ENCODE data around the gene SLC30A3.

The SLC30A3 gene

GRCh38 chr2:27220091-27220490 lies 42.8 kb downstream of the SLC30A3 start:
- Histone ChIP-seq H3K27me3 (no peaks in the 10 kb centered on the region), H3K36me3 (peaks cover 53 to 87% (median 70%) of the 10 kb centered on the region in 11 experiments), H3K4me3 (no peak overlapping the region), H4K20me1 (peaks cover 0 to 9% (median 0%) of the 10 kb centered on the region in 11 experiments; a peak in 1 of 22 replicates), H3K4me1 (peaks cover 15 to 29% (median 21%) of the 10 kb centered on the region in 10 experiments), H3K4me2 (no peak overlapping the region), H3K9me3 (replicated peaks in 1 of 11) (no peaks in the 10 kb centered on the region), H3K27ac (no peak overlapping the region), H3K9ac (no peak overlapping the region)
- TF ChIP-seq Cebpa-rat (IDR thresholded peaks at IDR 0.05) = no peak

DNA sequence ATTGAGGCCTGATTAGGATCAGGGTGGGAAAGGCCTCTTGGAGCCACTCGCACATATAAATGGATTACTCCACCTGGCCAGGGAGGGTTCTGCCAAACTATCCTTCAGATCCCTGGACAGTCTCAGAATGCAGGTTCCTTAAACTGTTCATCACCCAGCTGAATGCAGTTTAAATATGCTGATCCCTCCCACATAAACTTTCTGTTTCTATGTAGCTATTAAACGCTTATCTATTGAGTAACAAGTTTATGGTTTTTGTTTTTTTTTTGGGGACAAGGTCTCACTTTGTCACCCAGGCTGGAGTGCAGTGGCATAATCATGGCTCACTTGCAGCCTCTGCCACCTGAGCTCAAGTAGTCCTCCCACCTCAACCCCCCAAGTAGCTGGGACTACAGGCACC lies 43.8 kb downstream of the SLC30A3 start:
- peak overlapping the region; percentile 86 to 98 (median 93); a peak in 18 of 22 replicates for H3K4me2 ChIP-seq
- no peaks in the 10 kb centered on the region for H3K9me3 ChIP-seq (replicated peaks in 1 of 11)
- no peak overlapping the region for H3K27ac ChIP-seq
- peaks cover 0 to 6% (median 0%) of the 10 kb centered on the region in 11 experiments; a peak in 1 of 22 replicates for H4K20me1 ChIP-seq
- peaks cover 48 to 82% (median 63%) of the 10 kb centered on the region in 11 experiments for H3K36me3 ChIP-seq
- TF ChIP-seq Cebpa-rat (IDR thresholded peaks at IDR 0.05) = no peak
- peak overlapping the region in 2 of 11 experiments; percentile 81 to 89; a peak in 3 of 22 replicates for H3K9ac ChIP-seq
- H3K4me3 ChIP-seq = peak overlapping the region in 1 of 10 experiments; percentile 72; a peak in 1 of 20 replicates
- H3K4me1 ChIP-seq = peaks cover 15 to 29% (median 21%) of the 10 kb centered on the region in 10 experiments
- H3K27me3 ChIP-seq = no peaks in the 10 kb centered on the region

- Histone ChIP-seq H4K20me1 (peaks cover 0 to 2% (median 0%) of the 10 kb centered on the region in 11 experiments; a peak in 1 of 22 replicates), H3K27ac (peak overlapping the region in 3 of 11 experiments; percentile 92 to 94 (median 94); a peak in 3 of 22 replicates), H3K4me2 (peak overlapping the region; percentile 86 to 98 (median 93)), H3K4me1 (peaks cover 19 to 32% (median 24%) of the 10 kb centered on the region in 10 experiments), H3K9me3 (replicated peaks in 1 of 11) (no peaks in the 10 kb centered on the region), H3K36me3 (peaks cover 43 to 78% (median 58%) of the 10 kb centered on the region in 11 experiments), H3K27me3 (no peaks in the 10 kb centered on the region), H3K4me3 (peak overlapping the region; percentile 68 to 85 (median 80); a peak in 15 of 20 replicates), H3K9ac (peak overlapping the region; percentile 76 to 96 (median 87); a peak in 17 of 22 replicates)
- no peak for TF ChIP-seq Cebpa-rat (IDR thresholded peaks at IDR 0.05)
Observed at GRCh38 chr2:27218614-27219013, 44.2 kb downstream of the SLC30A3 start.

DNA sequence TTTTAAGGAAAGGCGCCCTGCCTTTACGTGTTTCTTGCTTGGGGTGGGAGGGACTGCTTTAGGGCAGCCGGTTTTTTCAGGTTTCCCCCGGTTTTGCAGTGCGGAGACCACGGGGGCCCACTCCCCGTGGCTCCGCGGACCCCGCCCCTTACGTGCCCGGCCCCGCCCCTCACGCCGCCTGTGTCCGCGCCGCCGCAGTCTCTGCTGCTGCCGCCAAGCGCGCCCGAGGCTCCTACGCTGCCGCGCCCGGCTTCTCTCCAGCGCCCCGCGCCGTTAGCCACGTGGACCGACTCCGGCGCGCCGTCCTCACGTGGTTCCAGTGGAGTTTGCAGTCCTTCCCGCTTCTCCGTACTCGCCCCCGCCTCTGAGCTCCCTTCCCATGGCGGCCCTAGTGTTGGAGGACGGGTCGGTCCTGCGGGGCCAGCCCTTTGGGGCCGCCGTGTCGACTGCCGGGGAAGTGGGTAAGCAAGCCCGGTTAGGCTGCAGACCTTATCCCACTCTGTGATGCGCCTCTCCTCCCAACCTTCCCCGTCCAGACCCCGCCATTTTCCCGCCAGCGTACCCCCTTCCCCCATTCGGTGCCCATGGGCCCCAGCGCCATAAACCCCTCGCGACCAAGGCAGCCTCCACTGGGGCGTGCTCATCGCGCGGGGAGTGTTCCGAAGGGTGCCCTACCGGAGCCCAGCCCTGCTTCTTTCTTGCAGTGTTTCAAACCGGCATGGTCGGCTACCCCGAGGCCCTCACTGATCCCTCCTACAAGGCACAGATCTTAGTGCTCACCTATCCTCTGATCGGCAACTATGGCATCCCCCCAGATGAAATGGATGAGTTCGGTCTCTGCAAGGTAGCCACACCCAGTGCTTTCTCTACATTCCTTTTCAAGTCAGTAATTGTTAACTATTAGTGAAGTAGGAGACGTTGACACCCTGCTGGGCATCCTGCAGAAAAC lies 45.4 kb downstream of the SLC30A3 start, which contains the start of gene CAD:
Gene CAD, plus strand, starts transcription at position 197 of the 949 bp plus-strand sequence. Its CDS starts 183 bp downstream, at position 380.
- Histone ChIP-seq H4K20me1 (no peaks in the 10 kb centered on the region; a peak in 1 of 22 replicates), H3K9me3 (replicated peaks in 1 of 11) (no peaks in the 10 kb centered on the region), H3K36me3 (peaks cover 31 to 66% (median 46%) of the 10 kb centered on the region in 11 experiments), H3K4me1 (peaks cover 28 to 40% (median 33%) of the 10 kb centered on the region in 10 experiments), H3K27me3 (no peaks in the 10 kb centered on the region), H3K9ac (peak within 1 kb of the TSS; percentile 76 to 96 (median 87)), H3K4me2 (peak within 1 kb of the TSS; percentile 86 to 98 (median 93)), H3K4me3 (peak within 1 kb of the TSS; percentile 68 to 85 (median 80)), H3K27ac (peak within 1 kb of the TSS; percentile 18 to 97 (median 90); a peak in 21 of 22 replicates)
- TF ChIP-seq Cebpa-rat (IDR thresholded peaks at IDR 0.05) = no peak

GRCh38 chr2:27216416-27217137 lies 46.3 kb downstream of the SLC30A3 start:
- Histone ChIP-seq H3K4me2 (peak overlapping the region; percentile 85 to 98 (median 93)), H3K4me1 (peaks cover 28 to 40% (median 33%) of the 10 kb centered on the region in 10 experiments), H3K4me3 (peak overlapping the region; percentile 68 to 85 (median 80); a peak in 19 of 20 replicates), H3K36me3 (peaks cover 23 to 57% (median 38%) of the 10 kb centered on the region in 11 experiments), H3K27ac (peak overlapping the region; percentile 10 to 94 (median 88); a peak in 17 of 22 replicates), H3K9ac (peak overlapping the region; percentile 53 to 96 (median 87); a peak in 21 of 22 replicates), H3K27me3 (no peaks in the 10 kb centered on the region), H3K9me3 (replicated peaks in 1 of 11) (no peaks in the 10 kb centered on the region), H4K20me1 (no peaks in the 10 kb centered on the region)
- no peak for TF ChIP-seq Cebpa-rat (IDR thresholded peaks at IDR 0.05)

GRCh38 chr2:27214941-27215340 lies 47.9 kb downstream of the SLC30A3 start:
- H3K27ac ChIP-seq = no peak overlapping the region

GRCh38 chr2:27212626-27213471 lies 50.0 kb downstream of the SLC30A3 start:
- peaks cover 18 to 48% (median 32%) of the 10 kb centered on the region in 11 experiments for H3K36me3 ChIP-seq
- H3K4me3 ChIP-seq = peak overlapping the region; percentile 71 to 91 (median 78)
- peak in 2 of 11 experiments; percentile 25 to 59; a peak in 2 of 22 replicates for TF ChIP-seq Cebpa-rat (IDR thresholded peaks at IDR 0.05)
- H3K4me1 ChIP-seq = peaks cover 42 to 54% (median 50%) of the 10 kb centered on the region in 10 experiments
- peaks cover 0 to 17% (median 0%) of the 10 kb centered on the region in 11 experiments; a peak in 8 of 22 replicates for H4K20me1 ChIP-seq
- peak overlapping the region; percentile 92 to 99 (median 96) for H3K27ac ChIP-seq
- H3K4me2 ChIP-seq = peak overlapping the region; percentile 87 to 98 (median 96)
- H3K9ac ChIP-seq = peak overlapping the region; percentile 91 to 100 (median 98)
- no peaks in the 10 kb centered on the region for H3K27me3 ChIP-seq
- H3K9me3 ChIP-seq (replicated peaks in 1 of 11) = no peaks in the 10 kb centered on the region

More at GRCh38 chr2:27214941-27215340, 47.9 kb downstream of the SLC30A3 start:
- no peaks in the 10 kb centered on the region for H3K9me3 ChIP-seq (replicated peaks in 1 of 11)
- no peak overlapping the region for H3K4me2 ChIP-seq
- H3K9ac ChIP-seq = 0 out of 22 replicates have a peak overlapping the region, but pooled peaks of 1 of the 11 experiments have one; percentile 9
- peaks cover 41 to 54% (median 46%) of the 10 kb centered on the region in 10 experiments for H3K4me1 ChIP-seq
- TF ChIP-seq Cebpa-rat (IDR thresholded peaks at IDR 0.05) = no peak
- H3K36me3 ChIP-seq = peaks cover 10 to 44% (median 21%) of the 10 kb centered on the region in 11 experiments
- H3K4me3 ChIP-seq = no peak overlapping the region
- H3K27me3 ChIP-seq = no peaks in the 10 kb centered on the region
- no peaks in the 10 kb centered on the region; a peak in 2 of 22 replicates for H4K20me1 ChIP-seq
